Neural crest cell (in vitro differentiated cells): ENCODE measurements around the gene CACNA1E. TPM values are rescaled to one million over a fixed set of nuclear protein-coding genes. Genes with fewer than 3 reads are reported as not detected.

Source experiments
- DNase-seq: peaks from one replicate; pipeline ENCODE4 v3.0.0; 2021; ENCODE audit warnings: low read depth, mixed read lengths, low spot score
- H3K27ac Mint-ChIP-seq: one replicate; pipeline ENCODE4 v1.8.0; 2021; ENCODE audit warnings: mild to moderate bottlenecking, mixed read lengths; ENCODE audit not compliant: unreplicated experiment
- H3K27me3 Mint-ChIP-seq: 2 replicates; pipeline ENCODE4 v1.8.0; 2021; ENCODE audit warnings: low read depth, mild to moderate bottlenecking, mixed read lengths
- H3K36me3 Mint-ChIP-seq: 2 replicates; pipeline ENCODE4 v1.8.0; 2021; ENCODE audit warnings: low read depth, mild to moderate bottlenecking, mixed read lengths
- H3K4me1 Mint-ChIP-seq: 2 replicates; pipeline ENCODE4 v1.8.0; 2021; ENCODE audit warnings: mixed read lengths
- H3K4me3 Mint-ChIP-seq: one replicate; pipeline ENCODE4 v1.8.0; 2021; ENCODE audit warnings: mild to moderate bottlenecking, mixed read lengths
- H3K9me3 Mint-ChIP-seq: 2 replicates; pipeline ENCODE4 v1.8.0; 2021; ENCODE audit warnings: mixed read lengths
- total RNA-seq: library from RNA; stranded (reverse); gene quantifications from 2 replicates; pipeline ENCODE4 v1.2.1, GENCODE V29; 2021
- TF ChIP-seq, protein P1 (sequence below): fragments of 200-600 bp; sonication (generic); conservative IDR thresholded peaks from 2 replicates; pipeline ENCODE4 v1.5.0; 2021; ENCODE audit warnings: antibody characterized with exemption, mild to moderate bottlenecking

CACNA1E gene
- total RNA-seq, 1 donor from 2014 or later: 1.3 TPM

DNA sequence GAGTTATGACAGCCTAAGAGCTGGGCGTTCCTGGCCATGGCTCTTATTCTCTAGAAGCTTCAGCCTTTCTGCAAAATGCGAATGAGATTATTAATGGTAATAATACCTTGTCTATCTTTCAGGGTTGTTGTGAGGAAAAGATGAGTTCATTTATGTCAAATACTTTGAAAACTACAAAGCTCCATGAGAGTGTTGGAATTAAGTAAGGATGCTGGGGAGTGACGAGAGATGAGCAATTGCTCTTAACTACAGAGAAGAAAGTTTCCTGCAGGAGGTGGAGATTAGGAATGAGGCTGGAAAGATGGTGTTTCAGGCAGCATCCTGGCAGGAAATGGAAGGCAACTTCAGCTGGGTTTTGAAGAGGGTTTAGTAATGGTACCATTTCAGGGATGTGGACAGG, 124.2 kb downstream of the CACNA1E start:
- Mint-ChIP-seq H3K4me1 (peaks cover 16% of the 10 kb centered on the region), H3K9me3 (peaks cover 3% of the 10 kb centered on the region), H3K36me3 (no peaks in the 10 kb centered on the region), H3K27me3 (peaks cover 33% of the 10 kb centered on the region), H3K4me3 (no peak overlapping the region), H3K27ac (no peak overlapping the region)
- no peak for DNase-seq
- TF ChIP-seq, protein P1, sequence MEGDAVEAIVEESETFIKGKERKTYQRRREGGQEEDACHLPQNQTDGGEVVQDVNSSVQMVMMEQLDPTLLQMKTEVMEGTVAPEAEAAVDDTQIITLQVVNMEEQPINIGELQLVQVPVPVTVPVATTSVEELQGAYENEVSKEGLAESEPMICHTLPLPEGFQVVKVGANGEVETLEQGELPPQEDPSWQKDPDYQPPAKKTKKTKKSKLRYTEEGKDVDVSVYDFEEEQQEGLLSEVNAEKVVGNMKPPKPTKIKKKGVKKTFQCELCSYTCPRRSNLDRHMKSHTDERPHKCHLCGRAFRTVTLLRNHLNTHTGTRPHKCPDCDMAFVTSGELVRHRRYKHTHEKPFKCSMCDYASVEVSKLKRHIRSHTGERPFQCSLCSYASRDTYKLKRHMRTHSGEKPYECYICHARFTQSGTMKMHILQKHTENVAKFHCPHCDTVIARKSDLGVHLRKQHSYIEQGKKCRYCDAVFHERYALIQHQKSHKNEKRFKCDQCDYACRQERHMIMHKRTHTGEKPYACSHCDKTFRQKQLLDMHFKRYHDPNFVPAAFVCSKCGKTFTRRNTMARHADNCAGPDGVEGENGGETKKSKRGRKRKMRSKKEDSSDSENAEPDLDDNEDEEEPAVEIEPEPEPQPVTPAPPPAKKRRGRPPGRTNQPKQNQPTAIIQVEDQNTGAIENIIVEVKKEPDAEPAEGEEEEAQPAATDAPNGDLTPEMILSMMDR: no peak

DNA sequence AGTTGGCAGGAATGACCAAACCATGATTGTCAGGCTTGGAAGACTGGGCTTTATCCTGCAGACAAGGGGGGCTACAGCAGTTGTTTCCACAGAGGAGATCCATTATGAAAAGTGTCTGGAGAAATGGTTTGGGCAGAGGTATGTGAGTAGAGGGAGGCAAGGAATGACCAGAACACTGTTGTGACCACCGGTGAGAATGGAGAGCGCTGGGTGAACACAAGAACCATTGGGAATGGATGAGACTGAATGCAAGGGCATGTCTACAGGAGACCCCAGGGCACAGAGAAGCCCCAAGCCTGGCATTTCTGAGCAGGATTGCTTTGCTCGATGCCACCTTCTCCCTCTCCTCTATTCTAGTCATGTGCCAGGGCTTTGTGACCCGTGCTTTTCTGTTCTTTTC, 125.1 kb downstream of the CACNA1E start:
- TF ChIP-seq, protein P1: no peak
- Mint-ChIP-seq H3K27me3 (peaks cover 33% of the 10 kb centered on the region), H3K9me3 (peaks cover 9% of the 10 kb centered on the region), H3K36me3 (no peaks in the 10 kb centered on the region), H3K4me1 (peaks cover 16% of the 10 kb centered on the region), H3K4me3 (no peak overlapping the region), H3K27ac (no peak overlapping the region)
- DNase-seq: no peak

DNA sequence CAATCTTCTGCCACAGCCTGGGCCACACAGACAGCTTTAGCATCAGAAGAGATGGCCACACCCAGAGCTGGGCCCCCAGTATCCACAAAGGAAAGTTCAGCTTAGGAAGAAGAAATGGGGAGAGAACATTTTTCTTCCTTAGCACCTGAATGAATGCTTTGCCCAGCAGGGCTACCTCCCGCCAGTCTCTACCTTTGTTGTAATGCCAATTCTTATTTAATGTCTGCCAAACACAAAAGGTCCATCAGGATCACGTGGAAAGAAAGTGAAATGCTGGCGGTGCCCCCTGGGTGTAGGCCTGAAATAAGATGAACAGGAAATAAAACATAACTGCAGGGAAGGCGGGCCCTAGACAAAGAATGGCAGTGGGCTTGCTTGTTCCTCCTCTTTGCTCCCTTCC, 125.6 kb downstream of the CACNA1E start:
- Mint-ChIP-seq H3K27me3 (peaks cover 33% of the 10 kb centered on the region), H3K36me3 (no peaks in the 10 kb centered on the region), H3K9me3 (peaks cover 9% of the 10 kb centered on the region), H3K4me1 (peaks cover 16% of the 10 kb centered on the region), H3K4me3 (no peak overlapping the region), H3K27ac (no peak overlapping the region)
- no peak for DNase-seq
- TF ChIP-seq, protein P1: no peak

DNA sequence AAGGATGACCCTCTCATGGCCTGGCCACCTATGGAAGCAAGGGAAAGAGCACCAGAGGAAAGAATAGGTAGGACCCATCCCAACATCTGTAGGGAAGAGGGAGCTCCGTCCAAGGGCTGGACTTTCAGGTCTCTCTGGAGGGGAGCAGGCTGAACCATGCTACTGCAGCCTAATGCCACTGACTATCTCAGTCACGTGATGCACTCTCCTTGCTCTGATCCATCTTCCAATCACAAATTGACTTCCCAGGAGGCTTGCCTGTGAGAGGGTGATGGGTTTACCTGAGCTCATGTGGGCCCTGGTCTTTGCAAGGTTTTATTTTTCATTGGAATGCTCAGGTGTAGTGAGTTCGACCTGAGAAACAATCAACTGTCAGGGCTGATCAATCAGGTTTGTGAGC, 128.8 kb downstream of the CACNA1E start:
- Mint-ChIP-seq H3K36me3 (peaks cover 3% of the 10 kb centered on the region), H3K27ac (no peak overlapping the region), H3K9me3 (peaks cover 12% of the 10 kb centered on the region), H3K27me3 (peaks cover 21% of the 10 kb centered on the region), H3K4me3 (no peak overlapping the region), H3K4me1 (peaks cover 4% of the 10 kb centered on the region)
- no peak for DNase-seq
- TF ChIP-seq, protein P1: no peak

DNA sequence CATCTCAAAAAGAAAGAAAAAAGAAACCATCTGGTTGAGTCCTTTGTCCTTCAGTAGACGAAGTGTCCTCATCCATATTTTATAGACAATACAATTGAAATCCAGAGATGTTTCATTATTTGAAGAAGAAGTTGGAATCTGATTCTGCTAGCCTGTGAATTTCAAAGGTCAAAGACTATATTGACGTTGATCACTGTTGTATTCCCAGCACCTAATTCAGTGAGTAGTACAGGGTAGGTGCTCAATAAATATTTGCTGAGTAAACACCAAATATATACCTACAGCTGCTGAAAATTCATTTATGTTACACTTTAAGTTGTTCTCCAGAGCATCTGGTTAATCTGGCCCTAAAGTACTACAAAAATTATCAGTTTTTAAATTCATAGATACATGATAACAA, 135.2 kb downstream of the CACNA1E start:
- Mint-ChIP-seq H3K36me3 (peaks cover 3% of the 10 kb centered on the region), H3K27me3 (no peaks in the 10 kb centered on the region), H3K9me3 (peaks cover 5% of the 10 kb centered on the region), H3K4me3 (no peak overlapping the region), H3K27ac (no peak overlapping the region), H3K4me1 (no peaks in the 10 kb centered on the region)
- TF ChIP-seq, protein P1: no peak
- no peak for DNase-seq

DNA sequence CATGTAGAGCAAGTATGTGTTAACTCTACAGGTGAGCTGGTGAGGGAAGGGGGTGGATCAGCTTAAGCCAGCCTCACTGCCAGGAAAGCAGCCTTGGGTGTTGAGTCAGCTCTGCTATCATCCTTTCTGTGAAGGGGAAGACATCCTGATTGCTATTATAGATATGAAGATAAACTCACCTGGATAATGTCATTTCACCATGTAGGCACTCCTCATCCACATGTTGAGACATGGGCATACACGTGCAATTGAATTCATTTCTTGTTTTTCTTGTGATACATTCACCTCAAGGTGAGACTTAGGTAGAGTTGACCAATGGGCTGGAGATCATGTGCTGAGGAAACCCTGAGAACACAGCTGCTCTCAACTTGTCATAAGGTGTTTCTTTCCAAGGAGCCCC, 136.9 kb downstream of the CACNA1E start:
- H3K27ac Mint-ChIP-seq: no peak overlapping the region
- H3K27me3 Mint-ChIP-seq: no peaks in the 10 kb centered on the region
- H3K9me3 Mint-ChIP-seq: peaks cover 2% of the 10 kb centered on the region
- no peak for DNase-seq
- H3K4me3 Mint-ChIP-seq: no peak overlapping the region
- no peaks in the 10 kb centered on the region for H3K4me1 Mint-ChIP-seq
- TF ChIP-seq, protein P1: no peak
- H3K36me3 Mint-ChIP-seq: no peaks in the 10 kb centered on the region
